MM.1S (cell line): ENCODE data around the gene HBE1.

Experiments used
- CTCF ChIP-seq: fragments of 300-600 bp; sonication (generic); IDR thresholded peaks from 2 replicates; pipeline ENCODE4 v1.5.1; 2016; ENCODE audit warnings: antibody characterized with exemption, low read length, mixed read lengths
- EZH2 ChIP-seq: fragments of 300-600 bp; sonication (generic); optimal IDR thresholded peaks from 2 replicates; pipeline ENCODE3; 2017; ENCODE audit warnings: low read depth, mild to moderate bottlenecking, antibody characterized with exemption, low read length, mixed read lengths

DNA sequence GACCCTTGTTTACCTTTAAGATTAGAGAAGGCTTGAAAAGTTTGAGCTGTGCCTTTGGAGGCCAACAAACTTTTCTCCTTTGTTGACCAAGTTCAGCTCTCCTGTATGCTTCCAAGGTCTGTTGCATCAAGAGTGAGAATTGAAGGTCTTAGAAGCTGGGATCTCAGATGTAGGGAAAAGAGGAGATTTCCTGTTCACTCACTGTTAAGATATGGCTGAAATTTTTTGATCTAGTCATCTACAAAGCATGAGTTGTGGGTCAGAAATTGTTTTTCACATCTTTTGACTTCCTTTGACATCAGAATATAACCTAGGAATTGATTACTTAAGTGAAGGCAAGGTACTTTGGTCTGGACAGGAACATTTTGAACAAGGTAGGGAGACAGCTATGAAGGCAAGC lies 20.0 kb upstream of the HBE1 start:
- no peak for TF ChIP-seq CTCF
- TF ChIP-seq EZH2 = no peak
